ENCODE results near the gene TBL1XR1. TPM values are rescaled to one million over a fixed set of nuclear protein-coding genes. Genes with fewer than 3 reads are reported as not detected.

The TBL1XR1 gene
- total and polyA plus RNA-seq, 2 donors (not counting 3 experiments of a cell fraction or from before 2014, with no cell fraction given) = 26.9 to 146 TPM

DNA sequence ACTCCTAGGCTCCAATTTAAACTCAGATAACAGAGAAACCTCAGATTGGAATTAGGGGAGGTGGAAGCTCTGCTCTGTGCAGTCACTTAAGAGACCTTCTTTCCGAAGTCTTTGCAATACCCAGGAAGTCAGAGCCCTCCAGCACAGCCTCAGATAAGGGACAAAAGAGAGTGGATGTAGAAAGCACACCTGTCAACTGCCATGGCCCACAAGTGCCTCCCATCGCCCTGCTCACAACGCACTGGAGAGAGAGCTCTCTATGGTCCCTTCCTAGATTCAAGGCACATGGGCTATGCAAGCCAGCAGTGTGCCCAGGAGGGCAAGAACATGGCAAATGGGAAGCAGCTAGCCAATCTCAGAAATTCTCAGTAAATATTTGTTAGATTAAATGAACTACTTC, 47.3 kb upstream of the TBL1XR1 start:
- no peaks in the 10 kb centered on the region for H4K20me1 ChIP-seq (replicated peaks; ENCODE audit: control insufficient read depth, extremely low read depth, insufficient read depth, low read length)
- no peak overlapping the region for H3K4me2 ChIP-seq (ENCODE audit: insufficient read depth, low read length)
- no peak for TF ChIP-seq POLR2AphosphoS5 (IDR thresholded peaks at IDR 0.05; ENCODE audit: insufficient read depth, low read depth, low read length)
- TF ChIP-seq, protein P1, sequence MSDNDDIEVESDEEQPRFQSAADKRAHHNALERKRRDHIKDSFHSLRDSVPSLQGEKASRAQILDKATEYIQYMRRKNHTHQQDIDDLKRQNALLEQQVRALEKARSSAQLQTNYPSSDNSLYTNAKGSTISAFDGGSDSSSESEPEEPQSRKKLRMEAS (IDR thresholded peaks at IDR 0.05; ENCODE audit: insufficient read depth, insufficient read length) = no peak
- no peak for TF ChIP-seq FOS (IDR thresholded peaks at IDR 0.05; ENCODE audit: borderline replicate concordance, insufficient read depth, low read length)
- TF ChIP-seq JUN (IDR thresholded peaks at IDR 0.05; ENCODE audit: borderline replicate concordance, insufficient read depth, insufficient read length, low read depth) = no peak
- TF ChIP-seq GATA2 (IDR thresholded peaks at IDR 0.05; ENCODE audit: insufficient read depth, insufficient read length, low read depth, low read length) = no peak
- TF ChIP-seq, protein P2, sequence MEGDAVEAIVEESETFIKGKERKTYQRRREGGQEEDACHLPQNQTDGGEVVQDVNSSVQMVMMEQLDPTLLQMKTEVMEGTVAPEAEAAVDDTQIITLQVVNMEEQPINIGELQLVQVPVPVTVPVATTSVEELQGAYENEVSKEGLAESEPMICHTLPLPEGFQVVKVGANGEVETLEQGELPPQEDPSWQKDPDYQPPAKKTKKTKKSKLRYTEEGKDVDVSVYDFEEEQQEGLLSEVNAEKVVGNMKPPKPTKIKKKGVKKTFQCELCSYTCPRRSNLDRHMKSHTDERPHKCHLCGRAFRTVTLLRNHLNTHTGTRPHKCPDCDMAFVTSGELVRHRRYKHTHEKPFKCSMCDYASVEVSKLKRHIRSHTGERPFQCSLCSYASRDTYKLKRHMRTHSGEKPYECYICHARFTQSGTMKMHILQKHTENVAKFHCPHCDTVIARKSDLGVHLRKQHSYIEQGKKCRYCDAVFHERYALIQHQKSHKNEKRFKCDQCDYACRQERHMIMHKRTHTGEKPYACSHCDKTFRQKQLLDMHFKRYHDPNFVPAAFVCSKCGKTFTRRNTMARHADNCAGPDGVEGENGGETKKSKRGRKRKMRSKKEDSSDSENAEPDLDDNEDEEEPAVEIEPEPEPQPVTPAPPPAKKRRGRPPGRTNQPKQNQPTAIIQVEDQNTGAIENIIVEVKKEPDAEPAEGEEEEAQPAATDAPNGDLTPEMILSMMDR (IDR thresholded peaks at IDR 0.05; ENCODE audit: extremely low read depth in 1 of 2, insufficient read depth in 1 of 2, low read depth in 1 of 2, low read length in 2 of 2) = no peak
- no peak for TF ChIP-seq MYC (IDR thresholded peaks at IDR 0.05; ENCODE audit: low read depth, low read length)
- no peak for TF ChIP-seq EZH2 (IDR thresholded peaks at IDR 0.05; ENCODE audit: borderline replicate concordance, low read depth, low read length, severe bottlenecking)
- no peak for TF ChIP-seq POLR2A (IDR thresholded peaks at IDR 0.05; ENCODE audit: low read depth, low read length)
- no peak overlapping the region for H3K4me3 ChIP-seq (replicated peaks in 1 of 3; ENCODE audit: insufficient read depth in 1 of 3, low read depth in 1 of 3, low read length in 3 of 3)
- H3K4me1 ChIP-seq (ENCODE audit: control insufficient read depth, extremely low read depth, insufficient read depth, low read length) = no peaks in the 10 kb centered on the region
- intact Hi-C loops (cut with micrococcal nuclease) (no loop called here), dilution Hi-C loops (cut with MboI; ENCODE audit: extremely low pct_ligation_motif_present, low sequenced_read_pairs) (no loop called here)
- H3K9ac ChIP-seq (replicated peaks; ENCODE audit: extremely low read depth, insufficient read depth, low read length) = no peak overlapping the region
- H3K9me1 ChIP-seq (replicated peaks; ENCODE audit: control insufficient read depth, extremely low read depth, insufficient read depth, low read length) = no peaks in the 10 kb centered on the region
- H3K27ac ChIP-seq (ENCODE audit: insufficient read depth, low read depth, low read length) = no peak overlapping the region
- no peaks in the 10 kb centered on the region for H3K36me3 ChIP-seq (ENCODE audit: control insufficient read depth in 2 of 2, extremely low read depth in 1 of 2, insufficient read depth in 2 of 2, low read length in 2 of 2)
- H3K9me3 ChIP-seq (replicated peaks; ENCODE audit: control insufficient read depth, insufficient read depth, low read length) = no peaks in the 10 kb centered on the region
- FAIRE-seq (no peak), DNase-seq (ENCODE audit: low read depth, low spot score) (no peak)
- no TSS peak for BruUV-seq (replicated peaks)
- H2AFZ ChIP-seq (ENCODE audit: low read depth, low read length) = no peak overlapping the region
- ChIA-PET POLR2A (no interaction called here), CTCF (interaction anchor here (1.4 kb wide), 2 partner anchors 9 to 16 kb away, joined by 3 read pairs; no protein-coding TSS in a partner anchor)
- H3K79me2 ChIP-seq (ENCODE audit: control insufficient read depth, insufficient read depth, low read length) = no peaks in the 10 kb centered on the region
- H3K27me3 ChIP-seq (ENCODE audit: control insufficient read depth in 2 of 2, insufficient read depth in 2 of 2, low read length in 2 of 2) = no peaks in the 10 kb centered on the region

All from endothelial cell of umbilical vein (primary cell).